PFSK-1 (cell line): Measurements from ENCODE around the gene CCDC197.

Source experiments
- FOXP2 ChIP-seq: optimal IDR thresholded peaks from 2 replicates; pipeline ENCODE3; 2011; ENCODE audit warnings: borderline replicate concordance, control low read depth, inconsistent platforms; ENCODE audit not compliant: insufficient read depth; ENCODE audit errors: extremely low read length, extremely low read depth
- POLR2AphosphoS5 ChIP-seq: IDR thresholded peaks from 2 replicates; pipeline ENCODE4 v1.6.1; 2012; ENCODE audit warnings: low read depth, mild to moderate bottlenecking, control low read depth, low read length, moderate library complexity
- SIN3A ChIP-seq: IDR thresholded peaks from 2 replicates; pipeline ENCODE4 v1.6.1; 2012; ENCODE audit warnings: mild to moderate bottlenecking, low read length, moderate library complexity, borderline replicate concordance; ENCODE audit not compliant: insufficient read depth
- TAF1 ChIP-seq: IDR thresholded peaks from 2 replicates; pipeline ENCODE4 v1.6.1; 2012; ENCODE audit warnings: low read length, control low read depth, borderline replicate concordance; ENCODE audit not compliant: insufficient read depth
- TF ChIP-seq, protein P1 (sequence below), 2 experiments: IDR thresholded peaks; 2 replicates each; pipeline versions ENCODE4 v1.6.1 to v1.8.0; 2011 to 2012; ENCODE audit warnings: low read depth in 2 of 2, low read length in 2 of 2, control low read depth in 1 of 2, inconsistent platforms in 1 of 2, mild to moderate bottlenecking in 1 of 2, moderate library complexity in 1 of 2; ENCODE audit not compliant: insufficient read depth in 1 of 2

CCDC197 gene

DNA sequence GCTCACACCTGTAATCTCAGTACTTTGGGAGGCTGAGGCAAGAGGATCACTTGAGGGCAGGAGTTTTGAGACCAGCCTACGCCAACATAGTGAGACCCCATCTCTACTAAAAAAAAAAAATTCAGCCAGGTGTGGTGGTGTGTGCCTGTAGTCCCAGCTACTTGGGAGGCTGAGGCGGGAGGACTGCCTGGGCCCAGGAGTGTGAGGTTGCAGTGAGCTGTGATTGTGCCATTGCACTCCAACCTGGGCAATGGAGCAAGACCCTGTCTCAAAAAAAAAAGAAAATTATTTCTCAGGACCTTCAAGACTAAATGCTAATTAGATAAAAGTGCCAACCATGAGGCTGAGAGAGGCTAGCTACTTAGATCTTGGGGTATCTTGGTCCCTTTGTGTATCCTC lies 52.5 kb downstream of the CCDC197 start:
- TF ChIP-seq, protein P1, sequence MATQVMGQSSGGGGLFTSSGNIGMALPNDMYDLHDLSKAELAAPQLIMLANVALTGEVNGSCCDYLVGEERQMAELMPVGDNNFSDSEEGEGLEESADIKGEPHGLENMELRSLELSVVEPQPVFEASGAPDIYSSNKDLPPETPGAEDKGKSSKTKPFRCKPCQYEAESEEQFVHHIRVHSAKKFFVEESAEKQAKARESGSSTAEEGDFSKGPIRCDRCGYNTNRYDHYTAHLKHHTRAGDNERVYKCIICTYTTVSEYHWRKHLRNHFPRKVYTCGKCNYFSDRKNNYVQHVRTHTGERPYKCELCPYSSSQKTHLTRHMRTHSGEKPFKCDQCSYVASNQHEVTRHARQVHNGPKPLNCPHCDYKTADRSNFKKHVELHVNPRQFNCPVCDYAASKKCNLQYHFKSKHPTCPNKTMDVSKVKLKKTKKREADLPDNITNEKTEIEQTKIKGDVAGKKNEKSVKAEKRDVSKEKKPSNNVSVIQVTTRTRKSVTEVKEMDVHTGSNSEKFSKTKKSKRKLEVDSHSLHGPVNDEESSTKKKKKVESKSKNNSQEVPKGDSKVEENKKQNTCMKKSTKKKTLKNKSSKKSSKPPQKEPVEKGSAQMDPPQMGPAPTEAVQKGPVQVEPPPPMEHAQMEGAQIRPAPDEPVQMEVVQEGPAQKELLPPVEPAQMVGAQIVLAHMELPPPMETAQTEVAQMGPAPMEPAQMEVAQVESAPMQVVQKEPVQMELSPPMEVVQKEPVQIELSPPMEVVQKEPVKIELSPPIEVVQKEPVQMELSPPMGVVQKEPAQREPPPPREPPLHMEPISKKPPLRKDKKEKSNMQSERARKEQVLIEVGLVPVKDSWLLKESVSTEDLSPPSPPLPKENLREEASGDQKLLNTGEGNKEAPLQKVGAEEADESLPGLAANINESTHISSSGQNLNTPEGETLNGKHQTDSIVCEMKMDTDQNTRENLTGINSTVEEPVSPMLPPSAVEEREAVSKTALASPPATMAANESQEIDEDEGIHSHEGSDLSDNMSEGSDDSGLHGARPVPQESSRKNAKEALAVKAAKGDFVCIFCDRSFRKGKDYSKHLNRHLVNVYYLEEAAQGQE (IDR thresholded peaks at IDR 0.05; ENCODE audit: insufficient read depth in 1 of 2, low read depth in 2 of 2, low read length in 2 of 2): no peak
- no peak for TF ChIP-seq SIN3A
- TF ChIP-seq FOXP2: no peak
- TF ChIP-seq POLR2AphosphoS5: no peak
- TF ChIP-seq TAF1: no peak

DNA sequence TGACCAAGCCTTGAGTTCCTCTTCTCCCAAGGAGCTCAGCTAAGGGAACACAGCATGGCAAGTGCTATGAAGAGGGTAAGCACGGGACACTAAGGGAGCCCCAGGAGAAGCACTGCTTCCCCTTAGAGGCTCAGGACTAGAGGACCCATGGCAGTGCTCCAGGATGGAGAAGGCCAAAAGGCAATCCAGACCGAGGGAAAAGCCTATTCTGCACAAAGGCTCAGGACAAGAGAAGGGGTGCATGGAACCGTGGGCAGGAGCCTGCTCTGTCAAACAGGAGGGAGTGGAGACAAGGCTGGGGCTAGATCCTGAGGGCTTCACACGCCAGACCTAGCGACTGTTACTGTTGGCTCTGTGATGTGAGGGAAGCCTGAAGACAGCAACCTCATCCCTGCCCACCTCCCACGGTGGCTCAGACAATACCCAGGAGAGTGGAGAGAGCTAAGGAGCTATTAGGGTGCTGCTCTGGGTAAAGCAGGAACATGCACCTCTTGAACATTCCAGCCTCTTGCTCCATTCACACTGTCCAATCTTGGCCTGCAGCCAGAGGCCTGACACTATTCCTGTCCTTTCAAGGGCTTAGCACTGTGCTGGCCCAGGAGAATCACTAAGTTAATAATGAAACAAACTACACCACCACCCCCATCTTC lies 53.3 kb downstream of the CCDC197 start:
- TF ChIP-seq TAF1 (no peak), FOXP2 (no peak), POLR2AphosphoS5 (no peak), SIN3A (no peak)
- TF ChIP-seq, protein P1 (IDR thresholded peaks at IDR 0.05; ENCODE audit: insufficient read depth in 1 of 2, low read depth in 2 of 2, low read length in 2 of 2): no peak

DNA sequence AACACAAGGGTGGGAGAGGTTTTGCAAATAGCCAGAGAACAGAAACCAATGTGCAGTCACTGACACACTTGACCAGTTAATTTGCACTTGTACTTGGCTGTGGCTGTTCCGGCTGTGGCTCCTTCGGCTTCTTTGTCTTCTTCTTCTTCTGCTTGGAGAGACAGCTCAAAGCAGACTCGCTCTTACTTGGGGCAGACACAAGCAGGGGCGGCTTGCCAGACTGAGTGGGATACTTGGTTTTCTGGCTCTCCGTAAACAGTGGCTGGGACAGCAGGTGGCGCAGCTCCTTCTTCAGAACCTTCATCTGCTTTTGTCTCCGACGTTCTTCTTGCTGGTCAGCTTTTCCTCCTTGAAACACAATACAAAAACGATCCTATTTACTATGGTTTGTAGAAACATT lies 54.0 kb downstream of the CCDC197 start:
- TF ChIP-seq TAF1: no peak
- TF ChIP-seq FOXP2: no peak
- TF ChIP-seq, protein P1 (IDR thresholded peaks at IDR 0.05; ENCODE audit: insufficient read depth in 1 of 2, low read depth in 2 of 2, low read length in 2 of 2): no peak
- TF ChIP-seq SIN3A: no peak
- TF ChIP-seq POLR2AphosphoS5: no peak

DNA sequence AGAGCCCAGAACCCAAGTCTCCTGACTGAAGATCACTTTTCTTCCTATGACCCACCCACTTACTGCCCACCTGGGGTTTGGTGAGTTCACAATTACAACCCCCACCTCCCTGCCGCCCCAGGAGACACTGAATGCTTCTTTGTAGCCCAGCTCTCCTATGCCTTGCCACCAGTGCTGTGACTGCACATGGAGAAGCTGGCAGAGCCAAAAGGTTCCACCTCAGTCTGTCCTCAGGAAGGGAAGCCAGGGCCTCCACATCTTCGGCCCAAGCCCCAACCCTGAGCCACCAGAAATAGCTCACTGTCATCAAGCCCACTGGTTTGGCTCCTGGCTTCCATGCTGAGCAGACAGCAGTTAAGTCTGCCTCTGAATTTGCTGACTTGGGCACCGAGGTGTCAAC lies 54.7 kb downstream of the CCDC197 start:
- TF ChIP-seq, protein P1 (IDR thresholded peaks at IDR 0.05; ENCODE audit: insufficient read depth in 1 of 2, low read depth in 2 of 2, low read length in 2 of 2): no peak
- TF ChIP-seq TAF1 (no peak), SIN3A (no peak), POLR2AphosphoS5 (no peak), FOXP2 (no peak)

DNA sequence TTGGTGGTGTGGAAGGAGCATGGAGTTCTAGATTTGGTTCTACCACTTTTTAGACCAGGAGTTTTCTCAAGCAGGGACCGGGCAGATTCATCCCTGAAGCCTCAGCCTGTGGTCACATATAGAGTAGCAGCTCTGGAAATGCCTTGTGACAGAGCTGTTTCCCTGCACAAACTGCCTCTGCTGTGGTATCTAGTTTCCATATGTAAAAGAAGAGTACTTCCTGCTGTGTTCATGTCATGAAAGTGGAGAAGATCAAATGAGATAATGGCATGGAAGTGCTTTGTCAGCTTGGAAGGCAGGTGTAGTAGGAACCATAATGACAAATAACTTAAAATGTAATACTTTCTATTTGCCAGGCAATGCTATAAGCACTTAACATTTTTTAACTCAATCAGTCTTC lies 55.1 kb downstream of the CCDC197 start:
- TF ChIP-seq, protein P1 (IDR thresholded peaks at IDR 0.05; ENCODE audit: insufficient read depth in 1 of 2, low read depth in 2 of 2, low read length in 2 of 2): no peak
- TF ChIP-seq SIN3A (no peak), TAF1 (no peak), POLR2AphosphoS5 (no peak)
